Fibroblast of lung (primary cell): ENCODE measurements around the gene KRT15. TPM values are rescaled to one million over a fixed set of nuclear protein-coding genes. Genes with fewer than 3 reads are reported as not detected.
A peak's percentile ranks its signal among the peaks of the same experiment; 100 is the strongest.

Experiments
- DNase-seq, 2 donors: peaks; one replicate each; pipeline versions ENCODE4 v3.0.0 to v3.0.0-alpha.2; 2010; ENCODE audit warnings: low read depth in 2 of 2
- H2AFZ ChIP-seq: 2 replicates; pipeline ENCODE4 v1.5.1; 2012; ENCODE audit warnings: low read length, control low read depth, inconsistent platforms
- H3K27ac ChIP-seq: 2 replicates; pipeline ENCODE4 v1.5.1; 2011; ENCODE audit warnings: low read length, control low read depth; ENCODE audit not compliant: insufficient read depth
- H3K27me3 ChIP-seq: 2 replicates; pipeline ENCODE4 v1.5.1; 2011; ENCODE audit warnings: mild to moderate bottlenecking, low read length; ENCODE audit not compliant: control insufficient read depth, insufficient read depth
- H3K36me3 ChIP-seq: 2 replicates; pipeline ENCODE4 v1.5.1; 2011; ENCODE audit warnings: low read length; ENCODE audit not compliant: control insufficient read depth, insufficient read depth
- H3K4me1 ChIP-seq: 2 replicates; pipeline ENCODE4 v1.5.1; 2011; ENCODE audit warnings: low read length; ENCODE audit not compliant: control insufficient read depth, insufficient read depth; ENCODE audit errors: extremely low read depth
- H3K4me2 ChIP-seq: 2 replicates; pipeline ENCODE4 v1.5.1; 2011; ENCODE audit warnings: low read length, control low read depth; ENCODE audit not compliant: insufficient read depth; ENCODE audit errors: extremely low read depth
- H3K4me3 ChIP-seq, 4 experiments: fragments of 200-600 bp in 1 of 4; sonication (generic) in 1 of 4; replicated peaks in 1 of 4; 2 replicates each; pipeline ENCODE4 v1.5.1; 2011 to 2016; ENCODE audit warnings: low read length in 4 of 4, low read depth in 3 of 4, mild to moderate bottlenecking in 3 of 4, control low read depth in 2 of 4, inconsistent platforms in 1 of 4, mixed read lengths in 1 of 4; ENCODE audit not compliant: insufficient read depth in 1 of 4; ENCODE audit errors: control extremely low read depth in 1 of 4
- H3K79me2 ChIP-seq: 2 replicates; pipeline ENCODE4 v1.5.1; 2012; ENCODE audit warnings: mild to moderate bottlenecking, low read length, inconsistent platforms; ENCODE audit not compliant: control insufficient read depth, insufficient read depth
- H3K9ac ChIP-seq: 2 replicates; pipeline ENCODE4 v1.5.1; 2011; ENCODE audit warnings: mild to moderate bottlenecking, low read length, control low read depth; ENCODE audit not compliant: insufficient read depth
- H3K9me3 ChIP-seq: 2 replicates; pipeline ENCODE4 v1.5.1; 2012; ENCODE audit warnings: low read depth, low read length; ENCODE audit not compliant: control insufficient read depth, insufficient read depth
- H4K20me1 ChIP-seq: 2 replicates; pipeline ENCODE4 v1.5.1; 2011; ENCODE audit warnings: low read length; ENCODE audit not compliant: control insufficient read depth, insufficient read depth; ENCODE audit errors: extremely low read depth
- CTCF ChIP-seq, 2 donors: IDR thresholded peaks in 1 of 2; conservative IDR thresholded peaks in 1 of 2; 1 replicate in 1 of 2; 2 replicates in 1 of 2; pipeline ENCODE4 v1.5.1; 2011 to 2012; ENCODE audit warnings: low read length in 2 of 2, control low read depth in 1 of 2, inconsistent platforms in 1 of 2, low read depth in 1 of 2, mild to moderate bottlenecking in 1 of 2
- EZH2 ChIP-seq: IDR thresholded peaks from 2 replicates; pipeline ENCODE4 v1.5.1; 2012; ENCODE audit warnings: low read length, control low read depth, mild to moderate bottlenecking; ENCODE audit errors: missing control alignments
- polyA plus RNA-seq, 2 donors: library from polyadenylated mRNA; depleted of rRNA in 1 of 2; stranded (reverse) in 1 of 2; unstranded in 1 of 2; fragments of >200 nt; gene quantifications; 2 replicates each; pipeline ENCODE4 v1.2.1, GENCODE V29; 2011 to 2012; ENCODE audit warnings: missing spikeins in 1 of 2
- total RNA-seq: library from RNA; depleted of rRNA; stranded (reverse); fragments of >200 nt; gene quantifications from 2 replicates; pipeline ENCODE4 v1.2.1, GENCODE V29; 2014

Gene KRT15
- total and polyA plus RNA-seq, 2 donors (not counting 1 experiment from before 2014, with no cell fraction given): 0.17 to 0.47 TPM

- no peak overlapping the region for H3K9ac ChIP-seq
- no peaks in the 10 kb centered on the region for H4K20me1 ChIP-seq
- no peaks in the 10 kb centered on the region for H3K79me2 ChIP-seq
- peaks cover 19% of the 10 kb centered on the region for H3K4me1 ChIP-seq
- H3K4me3 ChIP-seq: no peak overlapping the region
- no peak for TF ChIP-seq CTCF (conservative IDR thresholded peaks at IDR 0.05 in 1 of 2, IDR thresholded peaks at IDR 0.05 in 1 of 2; ENCODE audit: low read depth in 1 of 2, low read length in 2 of 2)
- peak in 1 of 2 donors; percentile 58 for DNase-seq
- no peak overlapping the region for H3K4me2 ChIP-seq
- H3K27ac ChIP-seq: no peak overlapping the region
- peaks cover 8% of the 10 kb centered on the region for H3K27me3 ChIP-seq
- no peaks in the 10 kb centered on the region for H3K36me3 ChIP-seq
- no peak overlapping the region for H2AFZ ChIP-seq
- H3K9me3 ChIP-seq: no peaks in the 10 kb centered on the region
Measured at GRCh38 chr17:41551365-41551764, 32.7 kb upstream of the KRT15 start.

DNA sequence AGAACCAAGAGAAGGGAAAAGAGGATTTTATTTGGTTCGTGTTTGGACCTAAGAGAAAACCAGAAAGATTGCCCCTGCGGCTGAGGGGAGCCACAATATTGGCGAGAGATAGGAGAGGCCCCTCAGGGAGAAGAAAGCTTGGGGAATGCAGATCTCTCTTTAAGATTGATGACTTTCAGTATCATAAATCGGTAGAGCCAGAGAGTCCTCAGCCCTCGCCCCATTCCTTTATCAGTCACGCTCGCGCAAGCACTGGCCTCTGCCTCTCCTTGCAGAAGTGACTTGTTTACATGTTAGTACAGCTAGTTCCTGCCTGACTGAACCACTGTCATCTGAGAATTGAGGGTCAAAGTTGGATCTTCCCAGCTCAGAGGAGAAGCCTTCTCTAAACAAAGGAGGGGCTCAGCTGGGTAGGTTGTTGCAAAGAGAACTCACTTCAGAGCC lies 30.9 kb upstream of the KRT15 start:
- Histone ChIP-seq H3K27me3 (no peaks in the 10 kb centered on the region), H3K9ac (no peak overlapping the region), H3K36me3 (no peaks in the 10 kb centered on the region), H3K4me1 (peaks cover 19% of the 10 kb centered on the region), H3K9me3 (no peaks in the 10 kb centered on the region), H3K79me2 (no peaks in the 10 kb centered on the region), H4K20me1 (no peaks in the 10 kb centered on the region), H3K4me3 (no peak overlapping the region), H3K27ac (peak overlapping the region; percentile 5), H3K4me2 (no peak overlapping the region), H2AFZ (no peak overlapping the region)
- DNase-seq: peak in 1 of 2 donors; percentile 81
- TF ChIP-seq EZH2 (no peak), CTCF (conservative IDR thresholded peaks at IDR 0.05 in 1 of 2, IDR thresholded peaks at IDR 0.05 in 1 of 2; ENCODE audit: low read depth in 1 of 2, low read length in 2 of 2) (no peak)

GRCh38 chr17:41548844-41549595 lies 30.3 kb upstream of the KRT15 start:
- H3K27me3 ChIP-seq: no peaks in the 10 kb centered on the region
- no peaks in the 10 kb centered on the region for H3K79me2 ChIP-seq
- peak; percentile 88 to 90 for DNase-seq
- no peaks in the 10 kb centered on the region for H3K9me3 ChIP-seq
- H3K4me3 ChIP-seq: peak overlapping the region in 1 of 4 experiments; percentile 28
- peak overlapping the region; percentile 80 for H3K27ac ChIP-seq
- no peak for TF ChIP-seq EZH2
- TF ChIP-seq CTCF (conservative IDR thresholded peaks at IDR 0.05 in 1 of 2, IDR thresholded peaks at IDR 0.05 in 1 of 2; ENCODE audit: low read depth in 1 of 2, low read length in 2 of 2): peak; percentile 79 to 93
- peaks cover 19% of the 10 kb centered on the region for H3K4me1 ChIP-seq
- H3K36me3 ChIP-seq: no peaks in the 10 kb centered on the region
- peak overlapping the region; percentile 65 for H3K4me2 ChIP-seq
- H4K20me1 ChIP-seq: no peaks in the 10 kb centered on the region
- peak overlapping the region; percentile 26 for H3K9ac ChIP-seq
- peak overlapping the region; percentile 89 for H2AFZ ChIP-seq
